AG04449 (cell line): ENCODE results near the gene FGF22.
"Not testable (repeated sequence)": the region's sequence is repeated elsewhere in the genome, so short reads cannot be mapped to it uniquely, and the experiment has no call there.

Experiments used
- CTCF ChIA-PET: fragments of 350-600 bp; formaldehyde crosslinking; extraction: SDS; loops from one replicate; lab custom pipeline; 2021; ENCODE audit warnings: antibody characterized with exemption; lab: Yijun Ruan, JAX
- POLR2A ChIA-PET: fragments of 400-600, 350-600 bp; formaldehyde crosslinking; extraction: SDS; loops from one replicate; lab custom pipeline; 2020; ENCODE audit warnings: antibody characterized with exemption, inconsistent platforms; lab: Yijun Ruan, JAX
- DNase-seq: peaks from one replicate; pipeline ENCODE4 v3.0.0-alpha.2; 2010; ENCODE audit warnings: low read depth, low spot score
- H3K4me3 ChIP-seq: 2 replicates; pipeline ENCODE4 v1.5.1; 2011; ENCODE audit warnings: low read depth, mild to moderate bottlenecking, control low read depth, low read length
- CTCF ChIP-seq: IDR thresholded peaks from one replicate; pipeline ENCODE4 v1.5.1; 2011; ENCODE audit warnings: mild to moderate bottlenecking, moderate library complexity, low read length, control low read depth, inconsistent platforms; ENCODE audit not compliant: insufficient read depth; ENCODE audit errors: missing control alignments

Gene FGF22

GRCh38 chr19:624433-625109 is 15.1 kb upstream of the FGF22 start:
- H3K4me3 ChIP-seq: no peak overlapping the region
- ChIA-PET CTCF (interaction anchor here (0.8 to 2.1 kb wide), 3 partner anchors 9 to 92 kb away, joined by 3 to 9 read pairs (median 3); partner anchors contain the start of gene POLRMT), POLR2A (interaction anchor here (1.2 kb wide), 1 partner anchor 10 kb away, joined by 3 read pairs; no protein-coding TSS in a partner anchor)
- TF ChIP-seq CTCF: no peak
- no peak for DNase-seq

GRCh38 chr19:625257-625656 is 14.4 kb upstream of the FGF22 start:
- H3K4me3 ChIP-seq: no peak overlapping the region
- TF ChIP-seq CTCF: no peak
- no peak for DNase-seq
- ChIA-PET POLR2A (no interaction called here), CTCF (interaction anchor here (1.2 to 2.1 kb wide), 4 partner anchors 8 to 114 kb away, joined by 3 to 9 read pairs (median 4); partner anchors contain the start of gene POLRMT)

- CTCF ChIA-PET: interaction anchor here (2.1 kb wide), 1 partner anchor 42 kb away, joined by 9 read pairs; no protein-coding TSS in a partner anchor
- DNase-seq, POLR2A ChIA-PET, H3K4me3 ChIP-seq: not testable (repeated sequence)
Observed at GRCh38 chr19:626566-626965, 13.1 kb upstream of the FGF22 start.

- CTCF ChIA-PET: no interaction called here
- POLR2A ChIA-PET: no interaction called here
- H3K4me3 ChIP-seq: no peak overlapping the region
- peak; percentile 43 for TF ChIP-seq CTCF
- DNase-seq: no peak
Observed at GRCh38 chr19:628168-628567, 11.5 kb upstream of the FGF22 start.

- CTCF ChIA-PET: interaction anchor here (1.6 kb wide), 1 partner anchor 98 kb away, joined by 3 read pairs; the partner anchor contains the start of gene CDC34
- H3K4me3 ChIP-seq, DNase-seq, POLR2A ChIA-PET: not testable (repeated sequence)
Observed at GRCh38 chr19:629515-629914, 10.2 kb upstream of the FGF22 start.

GRCh38 chr19:629961-630714 is 9.5 kb upstream of the FGF22 start:
- no peak for TF ChIP-seq CTCF
- POLR2A ChIA-PET: no interaction called here
- H3K4me3 ChIP-seq: no peak overlapping the region
- no peak for DNase-seq
- CTCF ChIA-PET: interaction anchor here (1.6 to 1.8 kb wide), 2 partner anchors 18 to 99 kb away, joined by 3 to 4 read pairs; partner anchors contain the start of gene CDC34

- no peak for TF ChIP-seq CTCF
- POLR2A ChIA-PET: no interaction called here
- H3K4me3 ChIP-seq: peak overlapping the region; percentile 89
- CTCF ChIA-PET: interaction anchor here (0.7 kb wide), 1 partner anchor 101 kb away, joined by 3 read pairs; the partner anchor contains the start of gene CDC34
- DNase-seq: no peak
Observed at GRCh38 chr19:632579-633067, 7.1 kb upstream of the FGF22 start.
